ENCODE data around the gene RPN1. TPM values are rescaled to one million over a fixed set of nuclear protein-coding genes. Genes with fewer than 3 reads are reported as not detected.

RPN1 gene
- total and polyA plus RNA-seq, 2 of the 13 experiments (the other 11 are each of a cell fraction or from before 2014, with no cell fraction given), result 290 to 342 TPM

GRCh38 chr3:128610451-128611070 is 40.1 kb downstream of the RPN1 start:
- Histone ChIP-seq H3K79me2 (ENCODE audit: insufficient read depth, low read length) (no peaks in the 10 kb centered on the region), H3K9ac (ENCODE audit: insufficient read depth, low read depth, low read length) (no peak overlapping the region), H3K36me3 (replicated peaks in 1 of 2; ENCODE audit: control insufficient read depth in 1 of 2, insufficient read depth in 2 of 2, low read length in 2 of 2) (no peaks in the 10 kb centered on the region), H4K20me1 (ENCODE audit: insufficient read depth, low read length) (no peaks in the 10 kb centered on the region), H3K4me1 (ENCODE audit: insufficient read depth, low read length) (peaks cover 33% of the 10 kb centered on the region), H3K27ac (ENCODE audit: extremely low read length, insufficient read depth, low read length) (no peak overlapping the region), H3K4me3 (replicated peaks in 1 of 3; ENCODE audit: insufficient read depth in 1 of 3, low read depth in 2 of 3, low read length in 3 of 3) (no peak overlapping the region), H3K4me2 (ENCODE audit: low read depth, low read length) (no peak overlapping the region), H3K9me3 (ENCODE audit: low read length) (no peaks in the 10 kb centered on the region), H2AFZ (ENCODE audit: low read length) (no peak overlapping the region), H3K27me3 (ENCODE audit: control insufficient read depth in 1 of 2, insufficient read depth in 2 of 2, low read length in 2 of 2) (no peaks in the 10 kb centered on the region)
- in situ Hi-C loops (cut with HindIII; ENCODE audit: extremely low pct_ligation_motif_present, low pct_unique_long_range_greater_than_20kb), result no loop called here
- no peak for FAIRE-seq
- CTCF ChIA-PET (ENCODE audit: low intra/inter-chr PET ratio, low total read pairs), result no interaction called here
- no peak for ATAC-seq
- BruUV-seq (replicated peaks), result no TSS peak
- WGBS (ENCODE audit: low lambda C conversion rate), result 95% methylated on average over 10 of the region's 15 CpGs
- intact Hi-C loops (cut with micrococcal nuclease; ENCODE audit: unreplicated experiment), result loop anchor here (10.0 kb wide), 1 partner anchor 334 kb away; no protein-coding TSS in a partner anchor
- no peak for DNase-seq (ENCODE audit: low spot score)
- TF ChIP-seq ZNF660 (CRISPR knock-in tag; IDR thresholded peaks at IDR 0.05; ENCODE audit: borderline replicate concordance, low read depth) (no peak), SNAI1 (CRISPR knock-in tag; IDR thresholded peaks at IDR 0.05; ENCODE audit: borderline replicate concordance) (no peak), ZBTB7B (CRISPR knock-in tag; IDR thresholded peaks at IDR 0.05) (no peak), TBX2 (CRISPR knock-in tag; IDR thresholded peaks at IDR 0.05; ENCODE audit: borderline replicate concordance) (no peak), HDAC6 (IDR thresholded peaks at IDR 0.05; ENCODE audit: low read depth, low read length) (no peak), ZNF740 (CRISPR knock-in tag; IDR thresholded peaks at IDR 0.05) (no peak), SIX1 (CRISPR knock-in tag; IDR thresholded peaks at IDR 0.05; ENCODE audit: borderline replicate concordance) (no peak), AKNA (CRISPR knock-in tag; IDR thresholded peaks at IDR 0.05; ENCODE audit: borderline replicate concordance) (no peak), ZC3H4 (CRISPR knock-in tag; IDR thresholded peaks at IDR 0.05; ENCODE audit: borderline replicate concordance) (no peak), TEAD2 (CRISPR knock-in tag; IDR thresholded peaks at IDR 0.05) (no peak), GTF2F1 (IDR thresholded peaks at IDR 0.05; ENCODE audit: low read length) (no peak), ATF1 (CRISPR knock-in tag; IDR thresholded peaks at IDR 0.05) (no peak), CHD4 (IDR thresholded peaks at IDR 0.05; ENCODE audit: borderline replicate concordance, low read length) (no peak), ELF1 (CRISPR knock-in tag; IDR thresholded peaks at IDR 0.05) (no peak)
- TF ChIP-seq, protein P1, sequence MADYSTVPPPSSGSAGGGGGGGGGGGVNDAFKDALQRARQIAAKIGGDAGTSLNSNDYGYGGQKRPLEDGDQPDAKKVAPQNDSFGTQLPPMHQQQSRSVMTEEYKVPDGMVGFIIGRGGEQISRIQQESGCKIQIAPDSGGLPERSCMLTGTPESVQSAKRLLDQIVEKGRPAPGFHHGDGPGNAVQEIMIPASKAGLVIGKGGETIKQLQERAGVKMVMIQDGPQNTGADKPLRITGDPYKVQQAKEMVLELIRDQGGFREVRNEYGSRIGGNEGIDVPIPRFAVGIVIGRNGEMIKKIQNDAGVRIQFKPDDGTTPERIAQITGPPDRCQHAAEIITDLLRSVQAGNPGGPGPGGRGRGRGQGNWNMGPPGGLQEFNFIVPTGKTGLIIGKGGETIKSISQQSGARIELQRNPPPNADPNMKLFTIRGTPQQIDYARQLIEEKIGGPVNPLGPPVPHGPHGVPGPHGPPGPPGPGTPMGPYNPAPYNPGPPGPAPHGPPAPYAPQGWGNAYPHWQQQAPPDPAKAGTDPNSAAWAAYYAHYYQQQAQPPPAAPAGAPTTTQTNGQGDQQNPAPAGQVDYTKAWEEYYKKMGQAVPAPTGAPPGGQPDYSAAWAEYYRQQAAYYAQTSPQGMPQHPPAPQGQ (CRISPR knock-in tag; IDR thresholded peaks at IDR 0.05; ENCODE audit: borderline replicate concordance), result no peak
- TF ChIP-seq, protein P2, sequence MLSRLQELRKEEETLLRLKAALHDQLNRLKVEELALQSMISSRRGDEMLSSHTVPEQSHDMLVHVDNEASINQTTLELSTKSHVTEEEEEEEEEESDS (CRISPR knock-in tag; IDR thresholded peaks at IDR 0.05; ENCODE audit: borderline replicate concordance), result no peak
- POLR2A ChIA-PET, result no interaction called here

Data from HepG2 (cell line).